Activated T-cell treated with anti-CD3 and anti-CD28 coated beads for 4 hours (primary cell): ENCODE measurements around the gene ARG2.

Source experiments
- DNase-seq: peaks from one replicate; pipeline ENCODE4 v3.0.0-alpha.2; 2020

Gene ARG2

GRCh38 chr14:67619446-67620216 is at the start of gene ARG2:
ARG2 (plus strand) TSS chr14:67619920; CDS start chr14:67619978, 58 bp downstream.
- DNase-seq: peak; percentile 96

GRCh38 chr14:67570453-67570852 is 49.3 kb upstream of the ARG2 start:
- DNase-seq: no peak

GRCh38 chr14:67571275-67571990 is 48.3 kb upstream of the ARG2 start:
- DNase-seq: peak; percentile 60

- DNase-seq: no peak
These were observed 47.8 kb upstream of the ARG2 start for GRCh38 chr14:67571991-67572323.

- DNase-seq: no peak
These were observed 47.1 kb upstream of the ARG2 start for GRCh38 chr14:67572608-67573007.

GRCh38 chr14:67573228-67574010 is 46.3 kb upstream of the ARG2 start:
- DNase-seq: no peak

GRCh38 chr14:67574156-67574555 is 45.6 kb upstream of the ARG2 start:
- no peak for DNase-seq

GRCh38 chr14:67574806-67575205 is 44.9 kb upstream of the ARG2 start:
- DNase-seq: no peak

- no peak for DNase-seq
These were observed 44.0 kb upstream of the ARG2 start for GRCh38 chr14:67575684-67576083.

- no peak for DNase-seq
These were observed 43.3 kb upstream of the ARG2 start for GRCh38 chr14:67576216-67576955.

- no peak for DNase-seq
These were observed 42.4 kb upstream of the ARG2 start for GRCh38 chr14:67577181-67577808.

- no peak for DNase-seq
These were observed 41.6 kb upstream of the ARG2 start for GRCh38 chr14:67577909-67578749.

GRCh38 chr14:67579040-67579439 is 40.7 kb upstream of the ARG2 start:
- DNase-seq: no peak

GRCh38 chr14:67579636-67580035 is 40.1 kb upstream of the ARG2 start:
- DNase-seq: no peak

- DNase-seq: no peak
These were observed 39.2 kb upstream of the ARG2 start for GRCh38 chr14:67580336-67581171.

GRCh38 chr14:67581643-67582042 is 38.1 kb upstream of the ARG2 start:
- no peak for DNase-seq

GRCh38 chr14:67582061-67582460 is 37.7 kb upstream of the ARG2 start:
- no peak for DNase-seq

- no peak for DNase-seq
These were observed 35.7 kb upstream of the ARG2 start for GRCh38 chr14:67583711-67584644.

GRCh38 chr14:67584978-67585377 is 34.7 kb upstream of the ARG2 start:
- no peak for DNase-seq
